Inferior parietal cortex (tissue), 1 donor: ENCODE data around the gene PSMA6.
A peak's percentile ranks its signal among the peaks of the same experiment; 100 is the strongest.
"Not testable (repeated sequence)": the region's sequence is repeated elsewhere in the genome, so short reads cannot be mapped to it uniquely, and the experiment has no call there.

ENCODE experiments used
- DNase-seq: peaks from one replicate; pipeline ENCODE4 v3.0.0-alpha.2; 2016; ENCODE audit errors: extremely low spot score

Gene PSMA6

DNA sequence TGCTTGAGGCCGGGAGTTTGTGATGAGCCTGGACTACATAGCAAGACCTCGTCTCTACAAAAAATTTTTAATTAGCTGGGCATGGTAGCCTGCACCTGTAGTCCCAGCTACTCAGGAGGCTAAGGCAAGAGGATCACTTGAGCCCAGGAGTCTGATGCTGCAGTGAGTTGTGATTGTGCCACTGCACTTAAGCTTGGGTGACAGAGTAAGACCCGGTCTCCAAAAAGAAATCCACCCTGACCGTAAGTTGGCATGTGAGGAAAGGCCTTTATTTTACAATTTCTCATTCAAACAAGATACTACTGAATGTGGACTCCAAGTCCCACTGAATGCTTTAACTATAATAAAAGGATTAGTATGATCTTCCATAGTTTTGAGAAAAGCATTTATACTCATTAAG, 27.3 kb downstream of the PSMA6 start:
- DNase-seq = no peak

DNA sequence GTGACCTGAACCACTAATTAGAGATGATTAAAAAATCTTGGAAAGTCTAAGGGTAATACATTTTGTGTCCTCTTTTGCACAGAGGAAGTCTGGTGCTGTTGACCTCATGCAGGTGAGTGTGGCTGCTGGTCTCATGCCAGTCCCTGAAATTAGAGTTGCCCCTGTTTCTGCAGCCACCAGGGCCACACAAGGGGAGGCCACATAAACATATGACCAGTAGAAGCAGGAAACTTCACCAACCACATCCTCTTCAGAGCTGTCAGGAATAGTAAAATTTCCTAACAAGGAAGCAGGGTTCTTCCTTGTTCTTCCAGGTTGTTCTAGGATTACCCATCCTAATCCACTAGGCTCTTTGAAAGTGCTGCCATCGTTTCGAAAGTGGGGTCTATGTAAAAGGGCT, 28.3 kb downstream of the PSMA6 start:
- DNase-seq = no peak

DNA sequence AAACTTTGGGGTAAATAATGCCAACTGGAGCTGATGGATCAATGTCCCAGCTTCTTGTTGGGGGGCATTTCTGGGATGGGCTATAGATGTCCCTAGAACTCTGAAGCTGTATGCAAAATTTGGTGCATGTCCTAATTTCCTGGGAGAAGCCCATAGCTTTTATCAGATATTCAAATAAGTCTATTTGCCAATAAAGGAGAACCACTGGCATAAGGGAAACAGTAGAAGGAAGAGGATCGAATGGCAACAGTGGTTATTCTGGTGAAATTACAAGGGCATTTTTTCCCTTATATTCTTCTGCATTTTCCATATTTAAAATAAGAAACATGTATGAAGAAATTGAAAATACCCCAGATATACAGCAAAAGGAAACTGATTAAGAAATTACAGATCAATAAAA, 34.2 kb downstream of the PSMA6 start:
- DNase-seq = no peak

DNA sequence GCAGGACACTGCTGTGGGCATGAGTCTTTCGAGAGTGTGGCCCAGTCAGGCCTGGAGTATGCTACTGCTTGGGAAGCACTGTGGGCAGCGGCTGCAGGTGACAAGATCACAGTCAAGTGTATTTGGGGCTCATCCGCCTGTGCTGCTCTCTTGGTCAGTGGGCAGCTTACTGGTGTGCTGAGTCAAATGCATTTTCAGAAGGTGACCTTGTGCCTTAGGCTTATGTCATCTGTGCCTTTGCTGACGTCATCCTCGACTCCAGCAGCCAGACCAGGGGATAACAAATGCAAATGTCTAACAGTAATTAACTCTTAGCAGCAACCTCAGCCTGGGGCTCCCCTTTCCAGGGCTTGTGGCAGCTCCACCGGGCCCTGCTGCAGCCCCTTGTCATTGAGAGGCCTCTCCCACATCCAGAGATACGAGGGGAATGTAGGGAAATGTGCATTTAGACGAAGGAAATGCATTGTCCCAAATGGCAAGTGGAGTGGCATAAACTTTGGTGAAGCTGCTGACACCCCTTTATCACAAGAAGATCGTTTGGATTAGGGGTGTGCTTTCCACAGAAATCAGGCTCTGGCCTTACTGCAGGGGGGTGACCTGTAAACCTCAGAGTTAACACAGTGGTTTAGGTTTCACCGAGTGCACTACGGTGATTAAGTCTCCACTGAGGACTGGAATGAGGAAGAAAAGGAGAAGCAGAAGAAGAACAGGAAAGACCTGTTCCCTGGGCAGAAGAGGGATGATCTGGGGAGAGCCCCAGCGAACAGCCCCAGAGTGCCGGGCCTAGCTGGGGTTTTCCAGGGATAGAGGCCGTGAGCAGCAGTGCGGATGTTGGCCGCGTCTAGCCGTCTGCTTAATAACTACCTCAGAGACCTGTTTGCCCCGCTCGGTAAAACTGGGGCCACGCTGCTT, 39.7 kb downstream of the PSMA6 start:
- DNase-seq = no peak

DNA sequence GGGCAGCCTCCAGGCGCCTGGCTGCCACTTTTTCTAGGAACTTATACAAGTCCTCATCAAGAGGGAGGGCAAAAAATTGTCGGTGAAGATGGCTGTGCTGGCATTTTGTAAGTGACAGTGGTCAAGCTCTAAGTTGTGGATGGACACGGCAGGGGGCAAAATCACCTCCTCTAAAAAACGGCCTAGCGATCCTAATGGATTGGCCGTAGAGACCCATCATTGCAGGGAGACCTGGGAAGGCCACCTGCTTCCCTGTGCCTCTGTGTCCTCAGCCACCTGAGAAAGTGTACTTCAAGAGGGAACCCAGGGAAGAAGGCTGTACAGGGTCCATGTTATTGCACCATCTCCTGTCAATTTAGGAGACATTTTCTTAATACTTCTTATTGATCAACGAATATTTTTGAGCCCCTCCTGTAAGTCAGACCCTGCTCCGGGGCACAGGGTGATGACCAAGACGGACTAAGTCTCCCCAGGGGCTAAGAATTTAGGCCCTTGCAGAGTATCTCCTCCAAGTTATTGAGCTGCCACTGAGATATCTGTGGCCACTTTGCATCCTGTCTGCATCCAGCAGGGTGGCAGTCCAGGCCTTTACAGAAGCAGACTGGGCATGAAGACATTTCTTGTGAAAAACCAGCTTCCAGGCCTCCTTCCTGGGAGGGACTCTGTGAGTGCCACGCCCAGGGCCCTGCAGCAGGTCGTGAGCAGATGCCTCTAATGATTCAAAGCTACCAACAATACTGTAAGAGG, 40.5 kb downstream of the PSMA6 start:
- no peak for DNase-seq

DNA sequence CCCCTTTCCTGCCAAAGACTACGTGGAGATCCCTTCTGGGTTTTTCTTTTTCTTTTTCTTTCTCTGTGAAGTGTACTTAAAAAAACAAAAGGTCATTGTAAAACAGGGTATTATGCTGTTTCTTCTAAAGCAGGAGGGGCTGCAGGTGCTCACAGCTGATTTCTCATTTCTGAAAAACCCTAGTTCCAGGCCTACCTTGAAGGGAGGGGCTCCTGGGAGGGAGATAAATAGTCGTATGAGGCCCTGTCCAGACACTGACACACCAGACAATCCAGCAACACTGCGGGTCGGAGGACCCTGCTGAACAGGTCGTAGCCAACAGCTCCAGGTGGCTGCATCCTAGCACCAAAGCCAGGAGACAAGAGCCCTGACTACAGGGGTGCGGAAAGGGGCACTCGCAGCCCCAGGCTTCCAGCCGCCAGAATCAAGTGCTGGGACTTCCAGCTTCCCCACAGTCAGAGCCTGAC, 41.1 kb downstream of the PSMA6 start:
- DNase-seq = no peak

DNA sequence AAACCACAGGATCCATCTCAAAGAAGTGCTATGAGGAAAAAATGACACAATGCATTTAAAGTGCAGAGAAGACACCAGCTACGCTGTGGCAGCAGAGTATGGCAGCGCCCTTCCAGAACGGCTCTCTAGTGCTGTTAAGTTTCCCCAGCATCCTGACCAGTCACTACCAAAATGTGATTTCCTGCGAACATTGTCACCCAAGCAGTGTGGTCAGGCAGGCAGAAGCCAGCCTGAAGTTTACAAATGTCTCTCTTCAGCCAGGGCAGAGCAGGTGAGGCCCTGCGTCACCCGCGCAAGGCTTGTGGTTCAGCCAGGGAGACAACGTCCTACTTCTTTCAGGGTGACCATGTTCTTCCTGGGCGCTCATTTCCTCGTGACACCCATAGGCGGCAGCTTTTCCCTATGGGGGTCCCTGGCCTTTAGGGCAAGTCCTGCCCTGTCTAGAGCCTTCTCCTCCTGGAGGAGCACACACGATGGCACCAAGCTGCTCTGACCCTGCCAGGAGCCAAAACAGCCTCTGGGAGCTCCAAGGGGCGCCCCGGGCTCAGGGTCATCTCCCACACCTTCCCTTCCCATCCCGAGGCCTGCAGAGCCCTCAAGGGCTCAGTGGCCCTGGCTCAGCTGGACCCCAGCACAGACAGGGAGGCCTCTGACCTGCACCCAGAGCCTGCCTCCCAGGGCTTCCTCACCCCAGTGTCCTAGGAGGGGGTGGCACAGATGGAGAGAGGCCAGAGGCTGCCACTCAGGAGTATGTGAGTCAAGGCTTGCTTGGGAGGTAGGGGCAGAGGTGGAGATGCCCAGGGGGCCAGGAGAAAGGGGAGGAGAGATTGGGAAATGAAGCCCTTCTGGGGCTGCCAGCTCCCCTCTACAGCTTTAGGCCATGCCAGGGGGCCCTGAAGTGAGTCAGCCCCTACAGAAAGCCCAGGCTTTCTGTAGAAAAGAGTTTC, 41.9 kb downstream of the PSMA6 start:
- no peak for DNase-seq

DNA sequence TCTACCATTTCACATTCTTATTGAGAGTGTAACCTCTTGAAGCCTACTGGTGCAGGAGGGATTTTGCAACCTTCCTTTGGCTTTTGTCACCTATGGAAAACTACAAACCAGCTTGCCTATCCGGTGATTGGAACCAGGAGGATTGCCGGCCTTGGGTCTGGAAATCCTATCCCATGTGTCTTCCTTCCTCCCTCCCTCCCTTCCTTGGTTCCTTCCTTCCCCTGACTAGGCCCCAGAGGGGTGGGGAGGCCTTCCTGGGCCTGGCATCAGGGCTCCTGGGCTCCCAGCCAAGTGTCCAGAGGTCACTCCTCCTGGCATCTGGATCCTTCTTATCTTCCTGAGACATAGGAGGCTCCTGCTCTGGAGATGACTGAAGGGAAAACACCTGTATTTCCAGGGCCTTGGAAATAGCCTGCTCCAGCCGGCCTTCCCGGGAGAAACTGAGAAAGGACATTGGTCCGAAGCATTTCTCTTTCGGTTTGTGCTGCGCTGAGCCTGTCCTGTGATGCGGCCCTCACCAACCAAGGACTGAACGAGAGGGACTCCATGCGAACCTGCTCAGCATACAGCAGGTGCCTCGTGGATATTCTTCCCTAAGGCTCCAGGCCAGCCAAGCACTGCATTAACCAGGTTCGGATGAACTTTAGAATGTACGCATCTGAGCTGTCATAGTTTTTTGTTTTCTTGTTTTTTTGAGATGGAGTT, 43.4 kb downstream of the PSMA6 start:
- no peak for DNase-seq

DNA sequence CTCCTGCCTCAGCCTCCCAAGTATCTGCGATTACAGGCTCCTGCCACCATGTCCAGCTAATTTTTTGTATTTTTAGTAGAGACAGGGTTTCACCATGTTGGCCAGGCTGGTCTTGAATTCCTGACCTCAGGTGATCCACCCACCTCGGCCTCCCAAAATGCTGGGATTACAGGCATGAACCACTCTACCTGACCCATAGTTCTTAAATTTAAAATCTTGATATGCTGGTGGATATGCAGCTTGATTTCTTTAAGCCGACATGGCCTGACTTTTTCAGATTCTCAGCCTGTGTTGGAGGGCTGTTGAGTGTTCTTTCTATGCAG, 44.0 kb downstream of the PSMA6 start:
- DNase-seq = not testable (repeated sequence)

DNA sequence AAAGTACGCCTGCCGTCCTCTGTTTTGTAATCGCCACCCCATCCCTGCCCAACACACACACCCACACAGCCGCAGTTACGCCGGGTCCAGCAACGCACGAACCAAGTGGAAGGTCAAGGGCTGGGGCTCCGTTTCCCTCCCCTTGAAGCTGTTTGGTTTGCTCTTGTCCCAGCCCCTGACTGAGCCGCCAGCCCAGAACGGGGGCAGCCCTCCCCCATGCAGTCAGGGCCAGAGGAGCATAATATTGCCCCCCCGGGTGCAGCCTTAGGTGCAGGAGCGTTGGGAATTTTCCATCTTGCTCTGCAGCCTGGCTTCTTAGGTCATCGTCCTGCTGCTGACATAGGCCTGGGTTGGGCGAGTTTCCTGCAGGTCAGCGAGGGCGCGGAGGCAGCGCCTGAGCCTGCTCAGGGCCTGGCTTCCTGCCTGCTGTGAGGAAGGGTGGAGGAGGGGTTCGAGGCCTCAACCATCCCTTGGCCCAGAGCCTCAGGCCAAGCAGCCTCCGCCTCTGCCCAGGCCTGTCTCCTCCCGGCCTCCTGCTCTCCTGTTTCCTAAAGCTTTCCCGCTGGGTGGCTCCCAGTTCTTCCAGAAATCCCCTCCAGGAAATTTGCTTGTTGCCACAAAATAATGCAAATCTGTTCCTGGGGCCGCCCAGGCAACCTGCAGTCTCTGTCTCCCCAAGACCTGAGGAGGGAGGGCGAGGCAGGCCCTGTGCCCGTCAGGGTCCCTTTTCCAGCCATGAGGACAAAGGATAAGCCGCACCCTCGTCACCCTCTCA, 44.5 kb downstream of the PSMA6 start:
- DNase-seq = no peak

DNA sequence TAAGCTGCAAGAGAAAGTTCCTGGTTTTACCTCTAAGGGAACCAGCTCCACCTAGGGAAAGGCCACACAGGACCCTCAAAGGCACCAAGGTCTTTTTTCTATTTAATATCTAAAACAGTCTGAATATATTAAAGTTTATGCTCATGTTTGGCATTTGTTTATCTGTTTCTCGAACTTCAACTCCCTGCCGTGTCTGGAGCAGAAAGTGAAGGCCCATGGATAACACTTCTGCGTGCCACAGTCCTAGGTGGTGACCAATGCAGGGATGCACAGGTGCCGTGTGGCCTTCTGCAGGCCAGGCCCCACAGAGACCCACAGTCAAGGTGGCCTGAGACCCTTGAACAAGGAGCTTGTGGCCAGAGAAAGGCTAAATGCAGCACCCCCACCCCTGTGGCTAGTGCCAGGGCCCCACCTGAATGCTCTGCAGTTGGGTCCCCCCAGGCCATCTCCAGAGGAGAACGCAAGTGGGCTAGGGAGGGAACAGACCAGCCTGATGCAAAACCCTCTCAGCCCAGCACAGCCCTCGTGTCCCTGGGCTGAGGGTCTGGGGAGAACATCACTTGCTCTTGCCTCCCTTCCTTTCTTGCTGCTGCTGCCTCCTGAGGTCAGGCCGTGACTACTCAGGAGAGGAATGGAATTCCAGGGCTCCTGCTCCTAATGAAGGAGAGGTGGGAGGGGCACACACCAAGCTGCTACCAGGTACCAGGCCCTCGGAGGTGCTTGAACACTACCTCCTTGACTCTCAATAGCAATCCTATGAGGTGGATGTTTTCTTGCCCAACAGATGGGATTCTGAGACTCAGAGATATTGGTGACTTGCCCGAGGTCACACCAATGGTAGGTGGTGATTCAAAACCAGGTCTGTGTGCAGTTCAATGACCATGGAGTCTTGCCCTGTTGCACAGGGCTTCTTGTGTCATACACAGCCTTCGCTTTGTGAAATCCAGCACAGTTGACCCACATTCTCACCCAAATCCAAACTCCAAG, 45.4 kb downstream of the PSMA6 start:
- DNase-seq = no peak

DNA sequence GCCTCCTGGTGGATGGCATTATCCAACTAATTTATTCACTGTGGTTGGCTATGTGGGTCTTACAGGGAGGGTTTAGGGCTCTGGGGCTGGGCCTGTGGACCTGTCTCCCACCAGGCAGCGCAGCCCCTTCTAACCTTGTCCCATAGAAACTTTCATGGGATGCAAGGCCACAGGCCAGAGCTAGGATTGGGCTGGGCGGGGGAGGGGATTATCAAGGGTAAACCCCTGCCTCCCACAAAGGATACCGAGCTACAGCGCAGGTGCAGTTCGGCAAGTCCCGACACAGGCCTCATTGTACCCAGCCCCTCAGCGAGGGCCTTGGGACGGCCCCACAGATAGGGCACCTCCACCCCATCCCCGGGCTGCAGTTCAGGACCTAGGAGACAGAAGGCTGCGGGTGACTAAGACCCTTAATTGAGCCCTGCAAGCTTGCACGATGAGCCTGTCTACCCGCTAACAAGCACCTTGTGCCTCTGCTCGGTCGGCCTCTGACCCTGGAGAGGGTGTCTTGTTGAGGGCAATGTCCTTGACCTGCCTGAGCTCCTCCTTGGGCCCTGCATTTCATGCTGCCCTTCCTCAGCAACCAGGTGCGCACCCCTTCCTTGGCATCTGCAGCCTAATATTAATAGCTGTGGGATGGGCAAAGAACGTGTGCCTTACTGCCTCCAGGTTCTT, 46.7 kb downstream of the PSMA6 start:
- DNase-seq = no peak

DNA sequence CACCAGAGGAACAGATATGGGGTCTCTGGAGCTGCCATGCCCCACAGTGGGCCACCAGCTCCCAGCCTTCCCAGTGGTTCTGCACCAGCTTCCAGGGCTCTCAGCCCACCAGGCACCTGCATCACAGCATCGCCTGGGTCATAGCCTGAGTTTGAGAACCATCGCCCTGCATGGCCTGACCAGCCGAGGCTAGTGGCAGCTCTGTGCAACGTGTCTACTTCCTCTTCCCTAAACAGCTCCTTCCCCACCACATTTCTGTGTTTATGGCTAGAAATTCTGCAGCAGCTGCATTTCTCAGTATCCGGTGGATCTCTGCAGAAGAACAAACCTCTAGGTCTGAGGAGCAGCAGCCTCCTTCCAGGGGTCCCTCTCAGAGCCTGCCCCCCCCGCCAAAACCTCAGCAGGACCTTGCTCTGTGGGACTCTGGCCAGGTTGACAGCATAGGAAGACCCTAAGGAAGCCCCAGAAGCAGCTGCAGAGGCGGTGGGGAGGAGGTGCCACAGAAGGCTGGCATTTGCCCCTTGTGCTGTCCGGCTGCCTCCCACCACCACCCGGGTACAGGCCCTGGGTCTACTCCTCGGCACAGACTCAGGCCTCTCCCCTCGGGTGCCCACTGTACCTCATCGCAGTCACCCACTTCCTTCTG, 47.7 kb downstream of the PSMA6 start:
- DNase-seq = no peak

DNA sequence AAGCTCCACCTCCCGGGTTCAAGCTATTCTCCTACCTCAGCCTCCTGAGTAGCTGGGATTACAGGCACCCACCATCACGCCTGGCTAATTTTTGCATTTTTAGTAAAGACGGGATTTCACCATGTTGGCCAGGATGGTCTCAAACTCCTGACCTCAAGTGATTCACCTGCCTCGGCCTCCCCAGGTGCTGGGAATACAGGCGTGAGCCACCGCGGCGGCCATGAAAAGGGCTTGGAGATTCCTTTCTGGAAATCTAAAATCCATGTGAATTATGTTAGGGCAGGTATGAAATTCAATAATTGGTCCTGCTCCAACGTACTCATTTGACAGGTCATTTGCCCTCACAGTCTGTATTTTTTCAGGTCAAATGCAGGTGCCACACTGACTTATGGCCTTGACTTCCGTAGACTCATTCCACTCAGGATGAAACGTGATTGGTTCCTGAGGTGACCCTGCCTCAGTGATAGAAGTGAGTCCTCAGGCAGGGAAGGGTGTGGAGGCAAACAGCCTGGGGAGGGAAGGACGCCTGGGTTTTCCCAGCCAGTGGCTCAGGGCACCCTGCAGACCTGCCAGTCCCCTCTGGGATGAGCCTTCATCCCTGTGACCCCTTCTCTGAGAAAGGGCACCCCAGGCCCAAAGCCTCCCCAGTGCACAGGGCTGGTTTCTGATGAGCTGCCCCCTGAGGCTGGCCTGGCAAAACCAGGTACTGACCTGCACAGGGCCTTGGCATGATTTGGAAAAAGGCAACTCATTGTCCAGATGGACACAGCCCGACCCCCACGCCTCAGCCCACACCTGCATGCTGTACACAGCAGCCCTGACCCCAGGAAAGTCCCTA, 48.7 kb downstream of the PSMA6 start:
- no peak for DNase-seq

DNA sequence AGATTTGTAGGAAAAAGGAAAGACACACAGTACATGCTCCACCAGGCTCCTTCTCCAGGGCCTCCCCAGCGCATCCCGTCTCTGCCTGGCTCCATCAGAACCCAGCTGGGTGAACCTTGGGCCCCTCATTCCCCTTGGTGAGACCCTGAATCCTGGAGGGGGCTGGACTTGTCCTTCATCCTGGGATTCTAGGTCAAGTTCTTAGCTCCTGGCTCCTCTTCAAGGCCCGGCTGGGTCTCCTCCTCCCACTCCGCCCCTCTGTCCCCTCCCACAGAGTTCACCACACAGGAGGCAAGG, 49.2 kb downstream of the PSMA6 start:
- no peak for DNase-seq

DNA sequence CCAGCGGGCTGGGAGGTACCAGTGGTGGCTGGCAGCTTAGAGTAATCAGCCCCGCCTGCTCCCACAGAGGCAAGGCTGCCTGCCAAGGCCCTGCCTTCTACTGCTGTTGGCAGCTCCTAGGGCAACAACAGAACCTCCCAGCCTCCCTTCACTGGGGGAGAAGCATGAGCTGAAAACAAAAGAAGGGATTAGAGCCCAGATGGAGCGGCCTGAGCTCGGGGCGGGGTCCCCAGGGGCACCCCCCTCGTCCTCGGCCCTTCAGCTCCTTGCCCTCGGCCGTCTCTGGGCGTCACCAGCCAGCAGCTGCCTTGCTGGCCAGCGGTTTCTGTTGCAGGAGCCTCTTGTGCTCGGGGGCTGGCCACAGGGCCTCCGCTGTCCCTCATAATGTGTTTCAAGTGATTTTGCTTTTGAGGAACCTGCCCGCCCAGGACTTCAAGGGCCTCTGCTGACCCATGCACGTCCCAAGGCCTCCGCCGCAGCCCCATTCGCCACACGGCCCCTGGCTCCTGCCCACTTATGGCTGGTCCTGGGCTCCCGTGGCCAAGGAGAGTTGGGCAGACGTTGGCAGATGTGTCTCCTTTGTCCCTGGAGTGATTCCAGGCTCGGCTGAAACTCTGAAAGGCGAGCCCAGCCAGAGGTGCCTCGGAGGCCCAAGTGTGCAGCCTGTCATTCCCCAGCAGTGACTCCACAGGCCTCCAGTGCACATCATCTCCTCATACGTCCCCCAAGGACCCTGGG, 49.7 kb downstream of the PSMA6 start:
- DNase-seq = peak; percentile 87

DNA sequence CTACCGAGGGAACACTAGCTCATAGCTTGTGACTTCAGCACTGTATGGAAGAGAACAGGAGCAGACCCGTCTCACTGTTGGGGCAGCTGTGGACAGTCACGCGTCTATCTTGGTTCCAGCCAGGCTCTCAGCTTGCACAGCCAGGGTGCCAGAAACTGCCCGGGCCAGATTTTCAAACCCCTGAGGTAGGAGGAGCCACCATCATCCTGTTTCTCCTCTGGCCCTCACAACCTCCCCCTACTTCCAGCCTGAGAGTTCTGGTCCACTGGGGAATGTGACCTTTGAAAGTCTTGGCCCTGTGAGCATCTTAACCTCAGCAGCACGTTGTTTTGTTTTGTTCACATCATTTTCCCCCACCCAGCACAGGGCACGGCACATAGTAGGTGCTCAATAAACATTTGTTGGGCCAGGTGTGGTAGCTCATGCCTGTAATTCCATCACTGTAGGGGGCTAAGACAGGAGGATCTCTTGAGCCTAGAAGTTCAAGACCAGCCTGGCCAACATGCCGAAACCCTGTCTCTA, 50.4 kb downstream of the PSMA6 start:
- DNase-seq = no peak
